HG03045 (cell line): ENCODE measurements around the gene HOXB7.

ENCODE experiments used
- ATAC-seq: cut with Tn5 transposase; IDR thresholded peaks from one replicate; pipeline ENCODE4 v1.9.1; 2021; ENCODE audit warnings: mild to moderate bottlenecking, moderate library complexity; ENCODE audit not compliant: unreplicated experiment

HOXB7 gene

GRCh38 chr17:48637323-48638260, 26.8 kb upstream of the HOXB7 start:
- ATAC-seq = no peak

DNA sequence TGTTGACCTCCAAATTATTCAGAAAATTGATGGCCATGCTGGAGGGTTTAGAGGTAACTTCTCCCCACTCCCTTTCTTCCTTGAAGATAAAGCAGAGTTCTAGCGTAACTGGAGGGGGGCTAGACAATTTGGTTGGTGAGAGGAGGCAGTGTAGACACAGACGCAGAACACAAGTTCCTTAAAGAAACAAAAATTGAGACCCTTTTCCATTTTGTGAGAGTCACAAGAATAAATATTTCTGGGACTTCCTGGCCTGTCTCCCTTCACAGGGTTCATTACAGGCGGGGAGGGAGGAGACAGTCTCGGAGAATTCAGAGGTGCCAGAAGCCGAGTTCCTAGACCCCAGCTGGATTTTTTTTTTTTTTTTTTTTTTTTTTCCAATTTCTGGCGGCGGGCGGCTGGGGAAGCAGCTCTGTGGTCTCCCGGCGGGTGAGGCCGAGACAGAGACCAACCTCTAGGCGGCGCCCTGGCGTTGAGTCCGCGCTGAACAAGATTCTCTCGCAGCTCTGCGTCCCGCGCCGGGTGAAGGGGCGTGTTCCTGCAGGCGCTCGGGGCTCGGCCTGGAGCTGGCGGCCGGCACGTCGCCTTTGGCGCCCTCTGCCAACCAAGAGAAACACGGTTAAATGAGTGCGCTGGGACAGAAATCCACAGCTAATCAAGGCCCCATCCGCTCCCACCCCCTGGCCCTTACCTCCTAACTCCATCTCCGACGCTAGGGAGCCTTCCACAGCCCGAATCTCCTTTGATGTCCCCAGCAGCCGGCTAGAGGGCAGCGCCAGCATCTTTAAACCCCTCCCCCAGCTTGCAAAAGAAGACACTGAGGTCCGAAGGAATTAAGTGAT, 25.6 kb upstream of the HOXB7 start:
- peak; percentile 53 for ATAC-seq

DNA sequence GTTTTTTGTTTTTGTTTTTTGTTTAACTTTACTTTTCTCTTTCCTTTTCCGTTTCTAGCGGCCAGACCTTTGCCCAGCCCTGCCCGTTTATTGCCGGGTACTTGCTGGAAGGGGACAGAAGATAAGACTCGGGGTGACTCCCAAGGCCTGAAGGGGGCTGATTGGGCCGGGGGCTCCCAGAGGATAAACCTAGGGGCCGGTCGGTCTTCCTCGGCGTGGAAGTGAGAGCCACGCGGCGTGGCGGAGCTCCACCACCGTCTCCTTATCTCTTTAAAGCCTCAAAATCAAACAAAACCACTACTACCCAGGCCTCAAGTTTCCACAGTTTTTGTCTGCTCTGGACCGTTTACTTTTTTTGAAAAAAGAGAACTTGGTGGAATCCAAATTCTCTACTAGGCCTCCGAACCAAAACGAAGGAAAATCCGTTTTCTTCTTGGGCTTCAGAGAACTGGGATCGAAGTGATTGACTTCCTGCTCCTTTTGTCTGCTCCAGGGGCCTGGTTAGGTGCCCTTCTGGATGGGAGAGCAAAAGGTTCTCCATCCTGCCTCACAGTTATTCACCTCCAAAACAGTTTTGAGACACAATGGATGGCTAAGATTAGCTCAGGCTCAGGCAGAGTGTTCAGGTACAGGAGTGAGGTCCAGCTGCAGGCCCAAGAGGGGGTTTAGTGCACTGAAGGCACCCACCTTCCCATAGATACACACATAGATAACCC, 23.8 kb upstream of the HOXB7 start:
- ATAC-seq = no peak

GRCh38 chr17:48633266-48633677, 22.5 kb upstream of the HOXB7 start:
- ATAC-seq = no peak

DNA sequence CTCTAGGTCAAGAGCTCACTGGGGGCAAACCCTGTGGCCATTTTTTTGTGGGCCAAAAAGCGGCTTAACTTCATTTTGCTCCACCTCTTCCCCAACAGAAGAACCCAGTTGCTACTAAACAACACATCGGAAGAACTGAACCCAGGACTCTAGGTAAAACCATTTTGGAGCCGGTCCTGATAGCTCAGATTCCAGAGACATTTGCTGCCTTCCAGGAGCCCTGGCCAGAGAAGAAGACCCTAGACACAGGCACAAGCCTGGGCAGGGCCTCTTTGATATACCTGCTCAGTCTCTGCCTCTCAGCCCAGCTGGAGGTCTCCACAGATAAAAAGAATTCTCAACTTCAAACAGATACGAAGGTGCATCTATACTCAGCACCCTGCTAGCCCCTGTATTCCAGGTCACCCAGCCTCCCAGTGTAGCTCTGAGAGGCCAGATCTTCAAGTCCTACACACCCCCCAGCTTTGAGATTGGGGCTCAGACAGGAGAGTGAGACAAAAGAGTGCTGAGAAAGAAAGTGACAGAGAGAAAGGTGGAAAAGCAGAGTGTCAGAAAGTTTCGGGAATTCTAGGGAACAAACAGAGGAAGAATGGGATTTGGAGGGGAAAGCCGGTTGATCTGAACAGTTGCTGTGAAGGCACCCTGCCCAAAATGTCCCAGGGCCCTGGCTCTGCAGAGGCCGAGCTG, 21.9 kb upstream of the HOXB7 start:
- ATAC-seq = no peak

DNA sequence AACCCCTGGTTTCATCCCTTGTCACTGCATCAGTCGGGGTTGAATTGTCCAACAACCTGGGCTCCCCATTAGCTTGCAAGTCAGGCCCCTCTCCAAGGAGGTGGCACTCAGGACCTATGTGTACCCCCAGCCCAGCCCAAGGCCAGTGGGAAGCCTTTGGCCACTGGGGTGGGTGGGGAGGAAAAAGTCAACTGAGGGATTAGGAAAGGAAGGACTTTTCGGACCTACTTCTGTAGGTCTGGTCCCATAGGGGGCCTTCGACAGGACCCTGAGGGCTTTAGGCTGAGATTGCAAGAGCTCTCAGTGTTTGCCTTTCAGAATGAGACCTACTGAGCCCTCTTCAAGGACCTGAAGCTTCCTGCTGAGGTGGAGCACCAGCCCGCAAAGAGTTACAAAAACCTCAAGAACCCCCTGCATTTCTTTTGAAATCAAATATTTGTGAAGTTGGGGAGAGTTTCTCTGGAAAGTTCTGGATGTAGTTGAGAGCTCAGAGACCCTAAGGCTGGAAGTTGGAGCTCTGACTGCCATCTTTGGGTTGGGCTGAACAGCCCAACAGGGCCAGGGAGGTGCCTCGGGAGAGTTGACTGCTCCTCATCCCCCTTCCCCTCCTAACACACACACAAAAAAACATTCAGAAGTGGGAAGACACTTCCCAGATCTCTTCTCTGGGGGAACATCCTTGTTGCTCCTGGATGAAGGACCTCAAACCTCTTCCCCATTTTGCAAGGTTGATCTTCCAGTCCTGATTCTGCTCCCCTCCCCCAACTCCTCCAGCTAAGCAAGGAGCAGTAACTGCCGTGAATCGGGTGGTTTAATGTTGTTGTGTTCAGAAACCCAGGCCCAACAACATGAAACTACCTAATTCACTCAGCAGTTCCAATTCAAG, 21.1 kb upstream of the HOXB7 start:
- ATAC-seq = no peak

- no peak for ATAC-seq
Measured at GRCh38 chr17:48630925-48631692, 20.3 kb upstream of the HOXB7 start.

DNA sequence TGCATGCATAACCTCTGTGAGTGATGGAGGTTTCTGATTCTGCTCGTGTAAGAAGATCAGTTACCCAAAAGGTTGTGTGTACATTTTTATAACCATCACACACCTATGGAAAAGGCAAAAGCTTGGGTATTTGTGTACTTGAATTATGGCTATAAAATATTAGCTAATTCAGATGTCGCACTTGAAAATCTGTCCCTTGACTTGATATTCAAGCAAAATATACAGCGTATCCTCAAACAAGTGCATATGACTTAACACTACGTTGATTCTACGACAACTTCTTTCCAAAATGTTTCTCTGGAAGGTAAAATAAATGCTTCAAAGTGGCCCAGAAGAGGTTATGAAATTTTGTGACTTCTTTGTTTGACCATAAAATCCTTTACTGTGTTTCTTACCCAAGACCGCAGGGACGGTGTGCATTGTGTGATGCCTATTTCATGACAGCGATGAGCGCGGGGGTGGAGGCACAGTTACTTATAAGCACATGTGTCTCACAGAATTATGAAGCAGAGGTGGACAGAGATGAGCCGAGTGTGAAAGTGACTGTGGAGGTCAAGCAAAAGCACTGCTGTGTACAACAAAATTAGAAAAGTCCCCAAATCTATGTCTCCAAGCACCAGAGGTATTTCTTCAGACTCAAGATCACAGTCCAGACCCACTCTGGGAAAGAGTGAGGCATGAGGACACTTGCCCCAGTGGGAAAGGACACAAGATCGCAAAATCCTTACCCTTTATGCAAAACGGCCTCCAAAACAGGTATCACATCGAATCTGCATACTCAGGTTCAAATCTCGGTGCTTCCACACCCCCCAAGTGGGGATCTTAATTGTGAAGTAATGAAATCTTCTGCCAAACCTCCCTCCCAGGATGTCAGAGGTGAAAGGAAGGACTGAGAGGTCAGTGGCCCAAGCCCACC, 19.4 kb upstream of the HOXB7 start:
- no peak for ATAC-seq

GRCh38 chr17:48629411-48629759, 18.6 kb upstream of the HOXB7 start:
- ATAC-seq = no peak

DNA sequence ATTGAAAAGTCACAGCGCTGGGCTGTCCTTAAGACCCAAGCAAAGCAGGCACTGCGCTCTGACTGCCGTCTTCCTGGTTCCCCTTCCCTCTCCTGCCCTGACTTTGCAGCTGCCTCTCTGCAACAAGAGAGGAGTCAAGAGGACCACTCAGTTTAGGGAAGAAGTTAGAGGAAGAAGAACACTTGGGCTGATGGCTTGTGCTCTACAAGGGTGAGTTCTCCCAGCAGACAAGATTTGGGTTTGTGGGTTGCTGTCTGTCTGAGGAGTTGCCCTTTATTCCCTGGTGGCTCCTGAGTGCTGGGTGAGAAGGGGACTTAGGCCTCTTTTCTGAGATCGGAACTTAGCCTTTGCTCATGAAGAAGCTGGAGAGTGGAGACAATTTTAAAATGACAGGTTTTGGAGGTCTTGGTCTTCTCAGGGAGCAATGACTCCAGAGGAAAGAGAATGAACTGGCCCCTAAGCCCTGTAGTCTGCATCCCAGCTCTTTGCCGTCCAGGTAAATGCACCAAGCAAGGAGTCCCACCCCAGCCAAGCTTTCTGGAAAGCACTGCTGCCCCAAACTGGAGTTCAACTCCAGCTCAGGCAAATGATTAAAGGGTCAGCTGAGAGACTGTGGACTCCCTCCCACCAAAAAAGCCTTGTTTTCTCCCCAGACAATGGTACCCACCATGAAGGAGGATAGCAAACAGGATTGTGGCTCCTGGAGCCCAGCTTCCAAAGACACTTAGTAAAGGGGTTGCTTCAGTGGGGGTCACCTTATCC, 18.0 kb upstream of the HOXB7 start:
- ATAC-seq = no peak

GRCh38 chr17:48627623-48628521, 17.1 kb upstream of the HOXB7 start:
- no peak for ATAC-seq

GRCh38 chr17:48627118-48627597, 16.3 kb upstream of the HOXB7 start:
- ATAC-seq = no peak

GRCh38 chr17:48626245-48627117, 15.7 kb upstream of the HOXB7 start, which contains the start of gene HOXB9:
Gene HOXB9 (minus strand): TSS chr17:48626358. CDS start chr17:48626269, 89 bp downstream.
- no peak for ATAC-seq

GRCh38 chr17:48625495-48626244, 14.9 kb upstream of the HOXB7 start:
- no peak for ATAC-seq
